Stomach (tissue), 4 donors: Measurements from ENCODE around the gene C1orf185.

ENCODE experiments used
- CTCF ChIP-seq, 7 experiments: fragments of 450-650 bp in 4 of 7; fragments of 200-600 bp in 3 of 7; sonication (generic) in 3 of 7; IDR thresholded peaks; one replicate each; pipeline ENCODE4 v1.5.1; 2016 to 2019; ENCODE audit warnings: antibody characterized with exemption in 7 of 7, control low read depth in 2 of 7, mild to moderate bottlenecking in 1 of 7
- POLR2A ChIP-seq, 4 donors: fragments of 450-650 bp; IDR thresholded peaks; one replicate each; pipeline ENCODE4 v1.6.1; 2016; ENCODE audit warnings: antibody characterized with exemption in 4 of 4, control low read depth in 2 of 4, mild to moderate bottlenecking in 1 of 4, moderate library complexity in 1 of 4
- POLR2AphosphoS5 ChIP-seq, 3 donors: sonication (generic); formaldehyde crosslinking; IDR thresholded peaks; one replicate each; pipeline ENCODE4 v1.6.1; 2016; ENCODE audit warnings: antibody characterized with exemption in 3 of 3

- TF ChIP-seq POLR2AphosphoS5 (IDR thresholded peaks at IDR 0.05), result no peak
- no peak for TF ChIP-seq CTCF (IDR thresholded peaks at IDR 0.05)
- no peak for TF ChIP-seq POLR2A (IDR thresholded peaks at IDR 0.05)
Measured at GRCh38 chr1:51175278-51175677, 73.2 kb downstream of the C1orf185 start.
